Suprapubic skin (tissue), 4 donors: ENCODE data around the gene FBXL13. TPM values are rescaled to one million over a fixed set of nuclear protein-coding genes. Genes with fewer than 3 reads are reported as not detected.
"Not testable (repeated sequence)": the region's sequence is repeated elsewhere in the genome, so short reads cannot be mapped to it uniquely, and the experiment has no call there.

ENCODE experiments used
- DNase-seq, 2 donors: peaks; one replicate each; pipeline ENCODE4 v3.0.0-alpha.2; 2019; ENCODE audit warnings: low spot score in 2 of 2
- H3K27ac ChIP-seq: fragments of 200-600 bp; sonication (generic); one replicate; pipeline ENCODE4 v1.5.1; 2019
- H3K27me3 ChIP-seq: fragments of 200-600 bp; sonication (generic); one replicate; pipeline ENCODE4 v1.5.1; 2019
- H3K36me3 ChIP-seq: fragments of 200-600 bp; sonication (generic); one replicate; pipeline ENCODE4 v1.5.1; 2019
- H3K4me1 ChIP-seq: fragments of 200-600 bp; sonication (generic); one replicate; pipeline ENCODE4 v1.5.1; 2019
- H3K4me3 ChIP-seq: fragments of 200-600 bp; sonication (generic); one replicate; pipeline ENCODE4 v1.5.1; 2019; ENCODE audit warnings: mild to moderate bottlenecking
- H3K9me3 ChIP-seq: fragments of 200-600 bp; sonication (generic); one replicate; pipeline ENCODE4 v1.5.1; 2019
- EP300 ChIP-seq: sonication (generic); formaldehyde crosslinking; IDR thresholded peaks from one replicate; pipeline ENCODE4 v1.6.1; 2017; ENCODE audit warnings: antibody characterized with exemption
- POLR2A ChIP-seq, 2 donors: fragments of 450-650 bp; IDR thresholded peaks; one replicate each; pipeline ENCODE4 v1.6.1; 2017; ENCODE audit warnings: antibody characterized with exemption in 2 of 2, mild to moderate bottlenecking in 2 of 2, moderate library complexity in 2 of 2
- POLR2AphosphoS5 ChIP-seq, 3 donors: sonication (generic); formaldehyde crosslinking; IDR thresholded peaks; one replicate each; pipeline ENCODE4 v1.6.1; 2017; ENCODE audit warnings: antibody characterized with exemption in 3 of 3
- WGBS: methylation state at CpG from one replicate; pipeline ENCODE4 v1.1.5; 2018; 5-methylcytosine and 5-hydroxymethylcytosine counted together
- total RNA-seq, 4 donors: library from RNA; depleted of rRNA; stranded (reverse); fragments of >200 nt; gene quantifications; one replicate each; pipeline ENCODE4 v1.1.0, GENCODE V29; 2016
- TF ChIP-seq, protein P1 (sequence below), 2 donors: fragments of 200-600 bp in 1 of 2; fragments of 450-650 bp in 1 of 2; sonication (generic) in 1 of 2; IDR thresholded peaks; one replicate each; pipeline ENCODE4 v1.5.1; 2016 to 2019; ENCODE audit warnings: antibody characterized with exemption in 2 of 2, mild to moderate bottlenecking in 1 of 2, moderate library complexity in 1 of 2

The FBXL13 gene
- total RNA-seq, 4 donors from 2014 or later = 0.30 to 1.4 (median 0.81) TPM

DNA sequence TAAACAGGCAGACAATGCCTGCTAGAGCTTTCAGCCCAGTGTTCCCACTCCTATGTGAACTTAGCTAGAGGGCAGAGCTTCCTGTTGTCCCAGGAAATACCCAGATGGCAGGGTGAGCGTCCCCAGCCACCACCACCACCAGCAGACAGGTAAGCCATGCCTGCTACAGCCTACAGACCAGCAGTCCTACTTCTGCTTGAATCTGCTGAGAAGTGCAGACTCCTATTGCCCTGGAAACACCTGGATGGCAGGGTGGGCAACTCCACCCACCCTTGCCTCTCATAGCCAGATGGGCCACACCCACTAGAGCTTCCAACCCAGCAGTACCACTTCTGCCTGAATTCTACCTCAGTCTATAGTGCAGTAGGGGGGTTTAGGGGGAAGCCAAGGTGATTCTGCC, 64.4 kb downstream of the FBXL13 start:
- TF ChIP-seq, protein P1, sequence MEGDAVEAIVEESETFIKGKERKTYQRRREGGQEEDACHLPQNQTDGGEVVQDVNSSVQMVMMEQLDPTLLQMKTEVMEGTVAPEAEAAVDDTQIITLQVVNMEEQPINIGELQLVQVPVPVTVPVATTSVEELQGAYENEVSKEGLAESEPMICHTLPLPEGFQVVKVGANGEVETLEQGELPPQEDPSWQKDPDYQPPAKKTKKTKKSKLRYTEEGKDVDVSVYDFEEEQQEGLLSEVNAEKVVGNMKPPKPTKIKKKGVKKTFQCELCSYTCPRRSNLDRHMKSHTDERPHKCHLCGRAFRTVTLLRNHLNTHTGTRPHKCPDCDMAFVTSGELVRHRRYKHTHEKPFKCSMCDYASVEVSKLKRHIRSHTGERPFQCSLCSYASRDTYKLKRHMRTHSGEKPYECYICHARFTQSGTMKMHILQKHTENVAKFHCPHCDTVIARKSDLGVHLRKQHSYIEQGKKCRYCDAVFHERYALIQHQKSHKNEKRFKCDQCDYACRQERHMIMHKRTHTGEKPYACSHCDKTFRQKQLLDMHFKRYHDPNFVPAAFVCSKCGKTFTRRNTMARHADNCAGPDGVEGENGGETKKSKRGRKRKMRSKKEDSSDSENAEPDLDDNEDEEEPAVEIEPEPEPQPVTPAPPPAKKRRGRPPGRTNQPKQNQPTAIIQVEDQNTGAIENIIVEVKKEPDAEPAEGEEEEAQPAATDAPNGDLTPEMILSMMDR (IDR thresholded peaks at IDR 0.05) = no peak
- no peak for TF ChIP-seq EP300
- TF ChIP-seq POLR2A (IDR thresholded peaks at IDR 0.05) = no peak
- no peak for TF ChIP-seq POLR2AphosphoS5 (IDR thresholded peaks at IDR 0.05)
- H3K4me1 ChIP-seq = no peaks in the 10 kb centered on the region
- no peak overlapping the region for H3K27ac ChIP-seq
- DNase-seq = no peak
- no peak overlapping the region for H3K4me3 ChIP-seq
- H3K9me3 ChIP-seq = no peaks in the 10 kb centered on the region
- no peaks in the 10 kb centered on the region for H3K27me3 ChIP-seq
- no peaks in the 10 kb centered on the region for H3K36me3 ChIP-seq
- 67% methylated on average over 1 of the region's 1 CpG for whole genome bisulfite sequencing

DNA sequence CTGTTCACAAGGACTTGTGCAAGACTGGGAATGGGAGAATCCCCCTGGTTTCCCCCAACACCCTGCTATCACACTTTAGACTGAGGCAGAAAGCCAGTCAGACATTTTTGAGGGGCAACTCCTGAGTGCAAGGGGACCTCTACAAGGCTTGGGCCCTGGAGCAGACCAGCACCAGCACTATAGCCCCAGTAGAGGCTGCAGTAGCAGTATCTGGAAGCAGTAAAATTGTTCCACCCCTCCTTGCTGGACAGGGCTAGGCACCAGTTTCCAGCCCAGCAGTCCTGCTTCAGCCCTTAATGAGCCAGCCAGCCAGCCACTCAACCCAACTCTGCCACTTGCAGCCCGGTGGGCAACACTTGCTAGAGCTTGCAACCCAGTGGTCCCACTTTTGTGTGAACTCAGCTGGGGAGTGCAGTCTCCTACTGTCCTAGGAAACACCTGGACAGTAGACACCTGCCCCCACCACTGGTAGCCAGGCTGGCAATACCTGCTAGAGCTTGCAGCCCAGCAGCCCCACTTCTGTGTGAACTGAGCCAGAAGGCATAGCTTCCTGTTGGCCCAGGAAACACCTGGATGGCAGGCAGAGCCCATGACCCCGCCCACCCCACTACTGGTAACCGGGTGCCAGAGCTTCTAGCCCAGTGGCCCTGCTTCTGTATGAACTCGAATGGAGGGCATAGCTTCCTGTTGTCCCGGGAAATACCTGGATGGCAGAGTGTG, 65.0 kb downstream of the FBXL13 start:
- H3K4me1 ChIP-seq = no peaks in the 10 kb centered on the region
- H3K27me3 ChIP-seq = no peaks in the 10 kb centered on the region
- DNase-seq = no peak
- no peak overlapping the region for H3K27ac ChIP-seq
- no CpG with 5 or more reads among the region's 5 CpGs for WGBS
- no peaks in the 10 kb centered on the region for H3K9me3 ChIP-seq
- TF ChIP-seq EP300 (no peak), POLR2A (IDR thresholded peaks at IDR 0.05) (no peak), POLR2AphosphoS5 (IDR thresholded peaks at IDR 0.05) (no peak)
- TF ChIP-seq, protein P1 (IDR thresholded peaks at IDR 0.05) = no peak
- no peaks in the 10 kb centered on the region for H3K36me3 ChIP-seq
- H3K4me3 ChIP-seq = no peak overlapping the region

DNA sequence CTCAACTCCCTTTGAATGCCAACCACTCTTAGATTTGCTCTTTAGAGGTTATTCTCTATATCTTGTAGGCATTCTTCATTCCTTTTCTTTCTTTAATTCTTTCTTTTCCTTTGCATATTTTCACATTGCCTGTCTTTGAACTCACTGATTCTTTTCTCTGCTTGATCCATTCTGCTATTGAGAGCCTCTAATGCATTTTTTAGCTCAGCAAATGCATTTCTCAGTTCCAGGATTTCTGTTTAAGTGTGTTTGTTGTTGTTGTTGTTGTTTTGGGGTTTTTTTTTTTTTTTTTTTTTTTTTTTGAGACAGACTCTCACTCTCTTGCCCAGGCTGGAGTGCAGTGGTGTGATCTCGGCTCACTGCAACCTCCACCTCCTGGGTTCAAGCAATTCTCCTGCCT, 71.6 kb downstream of the FBXL13 start:
- H3K9me3 ChIP-seq = no peaks in the 10 kb centered on the region
- WGBS = 88% methylated on average over 1 of the region's 1 CpG
- no peaks in the 10 kb centered on the region for H3K4me1 ChIP-seq
- TF ChIP-seq, protein P1 (IDR thresholded peaks at IDR 0.05) = no peak
- no peak for TF ChIP-seq POLR2A (IDR thresholded peaks at IDR 0.05)
- TF ChIP-seq POLR2AphosphoS5 (IDR thresholded peaks at IDR 0.05) = no peak
- TF ChIP-seq EP300 = no peak
- no peaks in the 10 kb centered on the region for H3K27me3 ChIP-seq
- H3K4me3 ChIP-seq = no peak overlapping the region
- no peak overlapping the region for H3K27ac ChIP-seq
- no peak for DNase-seq
- no peaks in the 10 kb centered on the region for H3K36me3 ChIP-seq

DNA sequence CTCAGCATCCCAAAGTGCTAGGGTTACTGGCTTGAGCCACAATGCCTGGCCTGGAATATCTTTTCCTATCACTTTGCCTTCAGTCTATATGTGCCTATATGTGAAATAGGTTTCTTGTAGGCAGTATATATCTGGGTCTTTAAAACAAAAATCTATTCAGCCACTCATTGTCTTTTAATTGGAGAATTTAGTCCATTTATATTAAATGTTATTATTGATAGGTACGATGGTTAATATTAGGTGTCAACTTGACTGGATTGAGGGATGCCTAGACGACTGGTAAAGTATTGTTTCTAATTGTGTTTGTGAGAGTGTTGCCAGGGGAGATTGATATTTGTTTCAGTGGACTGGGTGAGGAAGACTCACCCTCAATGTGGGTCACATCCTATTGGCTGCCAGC, 73.4 kb downstream of the FBXL13 start:
- no peaks in the 10 kb centered on the region for H3K27me3 ChIP-seq
- no peaks in the 10 kb centered on the region for H3K36me3 ChIP-seq
- no peaks in the 10 kb centered on the region for H3K9me3 ChIP-seq
- TF ChIP-seq EP300 (no peak), POLR2AphosphoS5 (IDR thresholded peaks at IDR 0.05) (no peak), POLR2A (IDR thresholded peaks at IDR 0.05) (no peak)
- TF ChIP-seq, protein P1 (IDR thresholded peaks at IDR 0.05) = no peak
- H3K4me1 ChIP-seq = no peaks in the 10 kb centered on the region
- H3K4me3 ChIP-seq = no peak overlapping the region
- 89% methylated on average over 2 of the region's 2 CpGs for WGBS
- no peak for DNase-seq
- no peak overlapping the region for H3K27ac ChIP-seq

DNA sequence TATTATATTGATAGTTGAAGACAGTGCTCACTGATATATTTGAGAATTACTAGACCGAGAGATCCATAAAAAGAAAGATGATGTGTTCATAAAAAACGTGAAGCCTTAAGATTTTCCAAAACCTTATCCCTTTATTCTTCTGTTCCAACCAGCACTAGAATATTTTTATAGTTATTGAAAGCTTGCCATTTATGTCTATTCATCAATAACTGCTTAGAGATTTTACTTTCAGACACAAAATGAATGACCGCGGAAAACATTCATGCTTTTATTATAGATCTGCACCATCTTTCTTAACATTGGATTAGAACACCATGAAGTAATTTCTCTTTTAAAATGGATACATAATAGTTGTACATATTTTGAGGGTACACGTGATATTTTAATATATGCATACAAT, 77.6 kb downstream of the FBXL13 start:
- Histone ChIP-seq H3K4me1 (peaks cover 11% of the 10 kb centered on the region), H3K27ac (no peak overlapping the region), H3K27me3 (no peaks in the 10 kb centered on the region), H3K36me3 (no peaks in the 10 kb centered on the region), H3K4me3 (no peak overlapping the region), H3K9me3 (no peaks in the 10 kb centered on the region)
- no peak for DNase-seq
- 93% methylated on average over 5 of the region's 5 CpGs for WGBS
- TF ChIP-seq POLR2A (IDR thresholded peaks at IDR 0.05) (no peak), EP300 (no peak), POLR2AphosphoS5 (IDR thresholded peaks at IDR 0.05) (no peak)
- TF ChIP-seq, protein P1 (IDR thresholded peaks at IDR 0.05) = no peak

DNA sequence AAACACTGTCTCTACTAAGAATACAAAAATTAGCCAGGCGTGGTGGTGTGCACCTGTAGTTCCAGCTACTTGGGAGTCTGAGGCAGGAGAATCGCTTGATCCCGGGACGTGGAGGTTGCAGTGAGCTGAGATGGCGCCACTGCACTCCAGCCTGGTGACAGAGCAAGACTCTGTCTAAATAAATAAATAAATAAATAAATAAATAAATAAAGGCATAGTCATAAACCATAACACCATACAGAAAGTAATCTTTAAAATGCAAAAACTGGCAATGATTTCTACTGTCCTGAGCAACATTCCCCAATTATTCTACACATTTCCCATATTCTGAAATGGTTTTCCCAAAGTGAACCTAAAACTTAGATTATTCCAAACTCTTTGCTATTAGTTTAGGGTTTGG, 79.0 kb downstream of the FBXL13 start:
- 87% methylated on average over 5 of the region's 5 CpGs for WGBS
- H3K27me3 ChIP-seq, H3K9me3 ChIP-seq, H3K4me3 ChIP-seq, DNase-seq, H3K36me3 ChIP-seq, H3K27ac ChIP-seq: not testable (repeated sequence)
- peaks cover 11% of the 10 kb centered on the region for H3K4me1 ChIP-seq
